GM19438 (cell line): ENCODE results near the gene ZFYVE26.
"Not testable (repeated sequence)": the region's sequence is repeated elsewhere in the genome, so short reads cannot be mapped to it uniquely, and the experiment has no call there.

ENCODE experiments used
- ATAC-seq: cut with Tn5 transposase; IDR thresholded peaks from one replicate; pipeline ENCODE4 v1.9.1; 2021; ENCODE audit warnings: low read depth; ENCODE audit not compliant: unreplicated experiment

ZFYVE26 gene

DNA sequence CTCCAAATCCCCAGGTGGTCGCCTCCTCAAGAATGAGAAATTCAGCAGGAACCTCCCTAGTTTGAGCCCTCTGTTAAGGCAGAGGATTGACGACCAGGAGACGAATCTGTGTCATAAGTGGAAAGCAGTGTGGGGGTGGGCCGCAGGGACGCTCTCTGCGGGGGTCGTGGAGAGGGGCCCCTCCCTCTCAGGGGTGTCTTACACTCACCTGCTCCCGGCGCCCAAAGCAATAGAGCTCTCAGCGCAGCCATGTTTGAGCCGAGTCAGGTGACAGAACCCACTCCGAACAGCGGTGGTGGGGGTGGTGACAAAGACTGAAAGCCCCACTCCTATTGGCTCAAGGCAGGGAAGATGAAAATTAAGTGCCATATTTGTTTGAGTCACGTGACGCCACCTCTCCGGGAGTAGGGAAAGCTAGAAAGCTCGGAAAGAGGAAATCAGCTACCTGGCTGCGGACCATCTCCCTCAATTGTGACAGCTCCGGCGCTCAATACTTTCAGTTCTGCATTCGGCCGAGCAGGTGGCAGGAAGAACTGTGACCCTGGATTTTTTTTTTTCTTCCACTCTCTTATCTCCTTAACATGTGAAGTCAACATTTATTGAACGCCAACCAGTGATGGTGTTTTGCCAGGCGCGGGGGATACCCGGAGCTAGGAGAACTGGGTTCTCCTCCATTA, at the start of gene ZFYVE26:
ZFYVE26 (minus strand) TSS at position 265 of the 677 bp plus-strand sequence. CDS start 627 bp downstream, outside the sequence.
- peak; percentile 78 for ATAC-seq

DNA sequence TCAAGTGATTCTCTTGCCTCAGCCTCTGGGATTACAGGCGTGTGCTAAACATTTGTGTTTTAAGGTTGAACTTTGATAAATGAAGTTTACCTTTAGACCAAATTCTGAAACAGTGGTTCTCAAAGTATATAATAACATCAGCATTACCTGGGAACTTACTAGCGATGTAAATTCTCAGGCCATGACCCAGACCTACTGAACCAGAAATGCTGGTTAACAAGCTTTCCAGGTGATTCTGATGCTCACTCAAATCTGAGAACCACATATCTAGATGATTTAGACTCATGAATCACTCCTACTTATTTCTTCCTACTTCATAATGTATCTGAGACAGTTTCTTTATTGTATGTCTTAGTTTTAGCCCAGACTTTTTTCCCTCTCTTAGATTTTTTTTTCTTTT, 46.8 kb upstream of the ZFYVE26 start:
- ATAC-seq, result no peak

DNA sequence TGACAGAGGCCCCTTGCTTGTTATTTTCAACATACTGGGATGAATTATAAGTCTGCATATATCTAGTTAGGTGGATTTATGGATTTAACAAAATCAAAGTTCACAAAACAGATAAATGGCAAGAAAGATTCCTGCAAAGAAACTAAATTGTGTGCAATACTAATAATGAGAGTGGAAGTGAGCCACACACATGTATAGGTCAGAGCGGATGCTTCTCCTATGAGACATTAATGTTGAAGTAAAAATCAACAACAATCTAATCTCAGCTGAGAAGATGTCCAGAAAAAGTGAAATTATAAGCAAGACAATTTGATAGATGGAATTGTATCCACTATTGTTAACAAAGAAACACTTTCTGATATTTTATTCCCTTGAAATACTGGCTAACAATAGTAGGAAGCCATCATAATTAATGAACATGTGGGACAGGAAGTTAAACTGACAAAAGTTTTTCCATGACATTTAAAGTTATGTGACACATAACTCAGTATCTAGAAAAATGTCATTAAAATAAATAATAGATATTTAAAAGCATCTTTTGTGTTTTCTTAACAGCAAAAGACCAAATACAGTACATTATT, 42.9 kb upstream of the ZFYVE26 start:
- ATAC-seq, result no peak

DNA sequence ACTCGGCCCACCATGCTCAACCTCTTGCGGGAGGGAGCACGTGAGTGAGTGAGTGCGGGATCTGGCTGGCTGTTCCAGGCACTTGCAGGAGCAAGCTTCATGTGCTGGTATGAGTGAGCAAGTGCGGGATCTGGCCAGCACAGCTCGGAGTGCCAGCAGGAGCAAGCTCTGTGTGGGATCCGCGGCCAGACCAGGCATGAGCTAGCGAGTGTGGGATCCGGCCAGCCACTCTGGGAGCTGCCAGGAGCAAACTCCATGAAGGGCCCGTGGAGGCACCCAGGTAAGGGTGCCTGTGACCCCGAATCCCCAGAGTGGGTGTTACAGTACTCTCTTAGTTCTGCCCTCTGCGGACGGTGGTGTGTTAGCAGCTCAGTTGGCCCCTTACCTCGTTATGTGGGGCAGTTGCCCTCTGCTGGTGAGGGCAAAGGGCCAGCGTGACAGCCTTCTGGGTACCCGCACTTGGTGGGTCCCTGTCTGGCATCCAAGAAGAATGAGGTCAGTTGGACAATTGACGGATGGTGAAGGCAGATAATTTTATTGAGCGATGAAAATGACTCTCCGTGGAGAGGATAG, 41.5 kb upstream of the ZFYVE26 start:
- ATAC-seq, result no peak

DNA sequence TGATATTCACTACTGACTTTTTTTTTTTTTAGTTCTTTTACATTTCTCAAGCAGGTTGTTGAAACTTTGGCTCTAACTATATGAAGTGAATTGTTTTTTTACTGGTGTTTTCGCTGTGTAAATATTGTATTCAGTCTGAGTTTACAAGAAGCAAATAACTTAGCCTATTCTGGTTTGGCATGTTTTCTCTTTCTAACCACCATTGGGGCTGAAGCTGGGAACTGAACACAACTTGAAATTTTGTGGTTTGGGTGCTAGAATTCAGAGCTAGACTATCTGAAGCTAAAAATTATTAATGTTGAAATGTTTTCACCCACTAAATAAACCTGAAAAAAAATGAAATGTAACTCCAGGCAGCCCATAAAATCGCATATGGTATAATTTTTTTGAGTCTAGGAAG, 40.4 kb upstream of the ZFYVE26 start:
- no peak for ATAC-seq

DNA sequence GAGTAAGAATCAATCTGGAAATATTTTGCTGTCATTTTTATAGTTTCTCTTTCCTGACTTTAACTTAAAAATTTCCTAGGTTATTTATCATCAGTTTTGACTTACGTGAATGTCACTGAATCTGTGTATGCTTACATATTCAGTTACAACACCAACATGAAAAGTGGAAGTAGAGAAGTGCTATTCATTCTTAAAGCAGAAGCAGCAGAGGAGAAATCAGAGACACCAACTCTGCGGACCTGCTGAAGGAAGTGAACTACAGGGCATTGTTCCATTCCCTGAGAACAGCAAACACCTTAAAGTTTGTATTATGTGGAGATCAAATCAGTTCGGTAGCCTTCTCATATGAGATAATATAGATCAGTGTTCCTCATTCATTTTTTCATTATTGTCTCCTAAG, 37.3 kb upstream of the ZFYVE26 start:
- ATAC-seq, result no peak

DNA sequence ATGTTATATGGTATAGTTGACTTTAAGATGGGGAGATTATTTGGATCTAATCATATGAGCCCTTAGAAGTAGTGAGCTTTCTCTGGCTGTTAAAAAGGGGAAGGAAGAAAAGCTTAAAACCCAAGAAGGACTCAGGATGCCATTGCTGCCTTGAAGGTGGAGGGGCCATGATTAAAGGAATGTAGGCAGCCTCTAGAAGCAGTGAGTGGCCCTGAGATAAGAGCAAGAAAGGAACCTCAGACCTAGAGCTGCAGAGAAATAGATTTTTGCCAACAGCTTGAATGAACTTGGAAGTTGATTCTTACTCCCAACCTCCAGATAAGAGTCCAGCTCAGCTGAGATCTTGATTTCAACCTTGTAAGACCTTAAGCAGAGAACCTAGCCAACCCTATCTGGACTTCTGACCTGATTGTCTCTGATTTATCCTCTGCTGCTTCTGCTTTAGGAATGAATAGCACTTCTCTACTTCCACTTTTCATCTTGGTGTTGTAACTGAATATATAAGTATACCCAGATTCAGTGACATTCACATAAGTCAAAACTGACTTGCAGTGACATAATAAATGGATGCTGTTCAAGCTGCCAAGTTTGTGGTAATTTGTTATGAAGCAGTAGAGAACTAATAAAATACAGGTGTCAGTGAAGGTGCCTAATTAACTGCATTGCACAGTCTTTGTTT, 36.7 kb upstream of the ZFYVE26 start:
- ATAC-seq, result no peak

DNA sequence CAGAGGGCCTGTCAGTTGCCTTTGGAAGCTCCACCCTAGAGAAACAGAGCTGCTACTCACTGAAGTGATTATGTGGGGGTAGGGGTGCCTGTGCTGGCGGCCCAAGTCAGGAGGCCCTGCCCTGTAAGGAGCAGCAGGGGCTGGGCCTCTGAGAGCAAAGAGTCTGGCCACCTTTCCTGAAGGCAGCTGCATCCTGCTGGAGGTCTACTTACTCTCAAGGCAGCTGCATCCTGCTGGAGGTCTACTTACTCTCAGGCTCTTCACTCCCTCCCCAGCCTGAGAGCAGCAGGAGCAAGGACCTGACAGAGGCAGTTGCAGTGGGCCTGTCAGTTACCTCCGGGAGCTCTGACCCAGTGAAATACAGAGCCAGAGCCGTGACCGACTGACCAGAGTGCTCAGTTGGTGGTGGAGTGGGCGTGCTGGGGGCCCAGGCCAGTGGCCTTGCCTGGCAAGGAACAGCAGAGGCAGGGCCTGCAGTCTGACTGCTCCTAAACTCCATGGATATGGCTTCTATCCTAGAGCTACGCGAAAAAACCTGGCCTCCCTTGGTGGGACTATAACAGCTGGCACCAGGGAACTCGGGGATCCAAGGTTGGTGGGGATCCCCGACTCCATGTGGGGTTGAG, 35.5 kb upstream of the ZFYVE26 start:
- ATAC-seq, result no peak

DNA sequence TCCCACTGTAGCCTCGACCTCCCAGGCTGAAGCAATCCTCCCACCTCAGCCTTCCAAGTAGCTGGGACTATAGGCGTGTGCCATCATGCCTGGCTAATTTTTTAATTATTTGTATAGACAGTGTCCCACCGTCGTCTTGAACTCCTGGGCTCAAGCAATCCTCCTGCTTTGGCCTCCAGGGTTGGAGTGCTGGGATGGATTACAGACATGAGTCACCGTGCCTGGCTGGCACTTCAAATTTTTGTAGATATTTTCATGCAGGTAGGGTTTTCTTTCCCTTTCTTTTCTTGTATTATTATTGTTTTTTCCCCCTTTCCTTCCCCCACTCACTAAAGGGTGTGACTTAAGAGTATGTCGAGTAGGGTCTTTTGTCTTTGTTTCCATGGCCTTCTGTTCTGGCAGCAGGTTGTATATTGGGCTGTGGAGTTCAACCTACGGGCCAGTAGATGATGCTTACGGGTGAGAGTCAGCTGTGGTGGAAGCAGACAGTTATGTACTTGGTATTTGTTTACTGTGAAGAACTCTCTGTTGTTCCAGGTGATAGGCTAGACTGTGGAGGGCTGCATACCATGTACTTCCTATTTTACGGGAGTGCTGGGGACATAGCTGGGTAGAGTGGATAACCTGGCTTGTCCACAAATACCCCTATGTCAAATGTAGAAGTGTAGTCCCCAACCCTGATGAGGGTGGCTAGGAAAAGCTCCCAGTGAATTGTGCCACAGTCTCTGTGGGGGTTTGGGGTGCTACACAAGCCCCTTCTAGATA, 33.9 kb upstream of the ZFYVE26 start:
- no peak for ATAC-seq

DNA sequence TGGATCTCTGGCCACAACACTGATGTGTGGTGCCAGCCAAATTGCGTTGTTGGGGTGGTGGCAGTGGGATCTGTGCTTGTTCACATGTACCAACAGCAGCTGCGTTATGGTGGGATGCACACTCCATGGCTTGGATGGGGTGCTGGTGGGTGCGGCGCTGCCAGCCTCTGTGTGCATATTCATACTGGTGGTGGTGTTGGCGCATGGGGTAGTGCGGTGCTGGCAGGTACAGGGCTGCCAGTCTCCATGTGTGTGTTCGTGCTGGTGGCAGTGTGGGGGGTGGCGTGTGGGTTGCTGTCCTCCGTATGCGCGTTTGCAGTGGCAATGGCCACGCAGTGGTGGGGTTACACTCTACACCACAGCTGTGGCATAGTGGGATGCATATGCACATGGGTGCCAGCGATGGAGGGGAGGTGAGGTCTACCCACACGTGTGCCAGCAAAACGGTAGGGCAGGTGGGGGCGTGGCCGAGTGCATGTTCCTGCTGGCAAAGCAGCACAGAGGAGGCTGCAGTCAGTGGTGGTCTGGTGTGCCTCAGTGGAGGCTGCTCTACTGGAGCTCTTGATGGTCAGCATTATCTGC, 29.7 kb upstream of the ZFYVE26 start:
- no peak for ATAC-seq

DNA sequence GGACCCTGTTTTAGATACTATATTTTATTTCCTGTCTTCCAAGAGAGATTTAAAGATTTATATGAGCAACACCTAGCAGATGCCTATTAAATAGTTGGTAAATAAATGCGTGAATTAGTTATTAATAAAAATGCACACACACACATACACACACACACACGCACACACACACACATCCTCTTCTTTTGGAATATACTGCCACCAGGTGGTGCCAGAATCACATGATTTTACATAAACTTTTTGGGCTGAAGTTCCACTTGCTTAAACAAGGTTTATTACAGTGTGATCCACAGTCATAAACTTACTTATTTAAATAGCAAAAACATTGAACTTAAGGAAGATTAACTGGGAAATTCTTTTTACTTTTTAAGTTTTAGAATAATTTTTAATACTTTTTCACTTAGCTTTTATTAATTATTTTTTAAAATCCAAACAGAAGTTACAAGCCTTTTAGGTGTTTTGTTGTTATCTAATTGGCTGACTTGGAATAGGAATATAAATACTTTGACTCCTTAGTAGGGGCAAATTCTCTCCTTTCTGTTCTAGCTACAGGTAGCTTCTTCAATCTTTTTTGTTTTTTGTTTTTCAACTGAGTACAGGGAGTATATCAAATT, 20.7 kb upstream of the ZFYVE26 start:
- no peak for ATAC-seq

DNA sequence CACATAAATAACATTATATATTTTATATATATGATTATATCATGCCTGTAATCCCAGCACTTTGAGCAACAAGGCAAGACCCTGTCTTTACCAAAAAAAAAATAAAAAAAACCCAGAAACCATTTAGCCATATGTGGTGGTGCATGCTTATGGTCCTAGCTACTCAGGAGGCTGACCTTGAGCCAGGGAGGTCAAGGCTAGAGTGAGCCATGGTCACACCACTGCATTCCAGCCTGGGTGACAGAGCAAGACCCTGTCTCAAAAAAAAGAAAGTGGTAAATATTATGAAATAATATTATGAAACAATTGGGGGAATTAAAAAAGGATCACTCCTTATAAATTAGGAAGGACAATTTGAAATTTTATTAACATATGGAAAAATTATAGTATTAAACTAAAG, 19.2 kb upstream of the ZFYVE26 start:
- ATAC-seq, result no peak

DNA sequence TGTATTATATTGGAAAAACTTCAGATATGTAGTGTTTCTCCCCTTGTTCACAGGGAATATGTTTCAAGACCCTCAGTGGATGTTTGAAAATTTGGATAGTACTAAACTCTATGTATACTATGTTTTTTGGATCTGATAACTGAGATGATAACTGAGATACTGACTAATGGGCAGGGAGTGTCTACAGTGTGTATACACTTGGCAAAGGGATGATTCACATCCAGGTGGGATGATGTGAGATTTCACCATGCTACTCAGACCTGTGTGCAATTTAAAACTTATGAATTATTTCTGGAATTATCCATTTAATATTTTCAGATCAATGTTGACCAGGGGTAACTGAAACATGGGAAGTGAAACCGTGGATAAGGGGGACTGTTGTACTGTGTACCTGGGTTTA, 17.0 kb upstream of the ZFYVE26 start:
- no peak for ATAC-seq

DNA sequence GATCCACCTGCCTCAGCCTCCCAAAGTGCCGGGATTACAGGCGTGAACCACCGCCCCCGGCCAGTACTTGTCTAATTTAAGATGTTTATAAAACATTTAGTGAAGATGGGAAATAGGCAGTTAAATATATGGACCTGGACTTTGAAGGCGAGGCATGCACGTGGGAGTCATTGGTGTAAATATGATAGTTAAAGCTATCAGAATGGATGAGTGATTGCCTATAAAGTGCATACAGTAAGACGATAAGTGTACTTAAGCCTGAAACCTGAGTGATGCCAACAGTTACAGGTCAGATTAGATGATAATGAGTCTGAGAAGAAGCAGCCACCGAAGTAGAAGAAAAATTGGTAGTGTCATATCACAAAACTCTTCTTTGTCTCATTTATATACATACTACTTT, 14.7 kb upstream of the ZFYVE26 start:
- ATAC-seq, result no peak

DNA sequence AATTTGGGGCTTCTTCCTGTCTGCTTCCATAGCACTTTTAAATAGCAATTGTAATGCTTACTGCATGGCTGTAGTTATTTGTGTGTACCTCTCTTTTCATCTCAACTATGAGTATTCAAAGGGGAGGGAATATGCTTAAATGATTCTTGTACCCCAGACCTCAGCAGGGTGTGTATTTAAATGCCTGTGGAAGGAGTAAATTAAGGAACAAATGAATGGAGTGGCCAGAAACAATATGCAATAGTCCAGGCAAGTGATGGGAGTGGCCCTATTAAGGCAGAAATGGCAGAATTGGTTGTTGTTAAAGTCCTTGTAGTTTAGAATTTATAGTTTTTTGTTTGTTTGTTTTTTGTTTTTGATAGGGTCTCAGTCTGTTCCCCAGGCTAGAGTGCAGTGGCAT, 4.7 kb upstream of the ZFYVE26 start:
- no peak for ATAC-seq

DNA sequence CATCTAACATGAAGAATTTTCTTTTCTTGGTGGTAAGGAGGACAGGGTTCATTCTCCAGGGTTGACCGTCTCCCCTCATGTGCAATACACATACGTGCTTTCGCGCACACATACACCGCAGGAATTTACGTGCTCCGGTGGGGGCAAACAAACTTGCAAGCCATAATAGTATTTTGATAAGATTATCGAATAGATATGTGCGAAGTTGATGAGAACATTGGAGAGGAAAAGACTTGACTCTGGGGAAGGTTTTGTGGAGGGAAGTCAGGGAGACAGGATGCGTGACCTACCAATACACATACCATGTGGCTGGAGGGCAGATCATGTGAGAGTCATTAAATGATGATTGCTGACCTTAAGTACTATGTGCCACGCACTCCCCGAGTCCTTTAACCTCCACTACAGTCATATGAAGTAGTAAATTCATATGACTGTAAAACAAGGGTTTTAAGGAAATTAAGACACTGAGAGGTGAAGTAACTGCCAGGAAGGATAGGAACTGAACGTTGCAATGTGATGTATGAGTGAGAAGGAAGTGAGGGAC, 4.1 kb upstream of the ZFYVE26 start:
- ATAC-seq, result no peak

DNA sequence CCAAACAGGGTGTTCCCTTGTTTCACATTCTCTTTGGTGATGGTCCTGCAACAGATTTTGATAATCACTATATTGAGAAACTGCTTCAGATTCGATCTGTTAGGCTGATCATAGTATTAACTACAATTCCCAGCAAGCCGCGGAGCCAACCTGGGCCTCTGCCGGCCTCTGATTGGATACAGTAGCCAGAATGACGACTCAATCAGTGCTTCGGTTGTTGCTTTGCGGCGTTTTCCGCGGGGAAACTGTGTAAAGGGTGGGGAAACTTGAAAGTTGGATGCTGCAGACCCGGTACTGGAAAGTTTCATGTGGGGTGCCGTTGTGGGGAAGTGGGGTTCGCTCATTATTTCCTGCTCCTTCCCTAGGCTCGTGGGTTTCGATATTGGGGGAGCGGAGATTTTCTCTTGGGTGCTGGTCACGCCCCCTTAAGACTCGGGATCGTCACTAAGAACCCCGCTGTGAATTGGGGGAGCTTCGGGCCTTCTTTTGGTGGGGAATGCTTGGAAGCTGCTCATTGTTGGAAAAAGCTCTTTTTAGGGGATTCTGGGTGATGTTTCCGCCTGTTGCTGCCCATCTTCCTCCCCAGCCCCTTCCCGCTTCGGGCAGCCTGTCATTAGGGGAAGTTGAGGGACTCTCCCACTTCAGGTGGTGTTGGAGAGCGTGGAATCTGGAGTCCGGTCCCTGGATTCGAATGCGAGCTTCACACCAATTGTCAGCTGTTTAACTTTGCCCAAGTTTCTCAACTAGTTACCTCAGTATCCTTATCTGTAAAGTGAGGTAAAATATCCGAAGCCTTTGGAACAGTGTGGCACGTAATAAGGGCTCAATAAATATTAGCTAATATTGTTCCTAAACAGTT, 3.4 kb upstream of the ZFYVE26 start, which contains the start of gene RAD51B:
RAD51B (plus strand) TSS at position 217 of the 859 bp plus-strand sequence.
- ATAC-seq, result peak; percentile 59

DNA sequence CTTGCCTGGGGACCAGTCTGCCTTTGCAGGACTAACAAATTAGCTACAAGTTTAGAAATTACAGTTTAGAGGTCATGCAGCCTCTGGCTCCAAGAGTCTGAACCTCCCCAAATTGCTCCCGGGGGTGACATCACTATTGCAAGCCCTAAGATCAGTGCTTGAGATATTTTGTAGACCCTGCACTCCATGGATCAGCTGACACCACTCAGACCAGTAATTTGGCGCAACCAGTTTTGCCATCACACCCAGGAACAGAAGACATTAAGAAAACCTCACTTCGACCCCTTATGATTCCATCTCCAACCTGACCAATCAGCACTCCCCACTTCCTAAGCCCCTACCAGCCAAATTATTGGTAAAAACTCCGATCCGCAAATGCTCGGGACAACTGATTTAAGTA, 2.1 kb upstream of the ZFYVE26 start:
- not testable (repeated sequence) for ATAC-seq
